ENCODE measurements around the gene SYNE2.

The SYNE2 gene

DNA sequence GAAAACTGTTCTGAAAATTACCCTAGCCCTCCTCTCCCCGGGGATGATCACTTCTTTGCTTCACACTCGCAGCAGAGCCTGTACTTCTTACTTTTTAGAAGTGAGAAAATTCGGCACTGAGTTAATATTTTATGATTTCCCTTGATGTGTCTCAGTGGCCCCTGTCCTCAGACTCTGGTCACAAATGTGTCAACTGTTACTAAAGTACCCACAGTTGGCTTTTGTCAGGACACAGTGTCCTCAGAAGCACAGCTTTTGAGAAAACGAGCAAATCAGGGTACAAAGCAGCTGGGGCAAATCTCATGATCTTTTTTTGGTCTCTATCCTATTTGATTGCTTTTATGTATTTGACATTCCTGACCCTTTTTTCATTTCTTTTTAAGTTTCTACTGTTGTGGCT is 142.5 kb downstream of the SYNE2 start:
- no peak overlapping the region for H3K4me3 ChIP-seq (ENCODE audit: low read depth, low read length)
- no peak for TF ChIP-seq CTCF (IDR thresholded peaks at IDR 0.05; ENCODE audit: low read depth, low read length)
- in situ Hi-C loops (cut with HindIII; ENCODE audit: low sequenced_read_pairs), result no loop called here
- no peak for DNase-seq (ENCODE audit: low read depth, low spot score)

- in situ Hi-C loops (cut with HindIII; ENCODE audit: low sequenced_read_pairs), result no loop called here
- TF ChIP-seq CTCF (IDR thresholded peaks at IDR 0.05; ENCODE audit: low read depth, low read length), result no peak
- no peak for DNase-seq (ENCODE audit: low read depth, low spot score)
- H3K4me3 ChIP-seq (ENCODE audit: low read depth, low read length), result no peak overlapping the region
Measured at GRCh38 chr14:63996016-63996415, 143.2 kb downstream of the SYNE2 start.

GRCh38 chr14:63996625-63997220 is 143.9 kb downstream of the SYNE2 start:
- in situ Hi-C loops (cut with HindIII; ENCODE audit: low sequenced_read_pairs), result no loop called here
- no peak for TF ChIP-seq CTCF (IDR thresholded peaks at IDR 0.05; ENCODE audit: low read depth, low read length)
- DNase-seq (ENCODE audit: low read depth, low spot score), result peak; percentile 46
- no peak overlapping the region for H3K4me3 ChIP-seq (ENCODE audit: low read depth, low read length)

- in situ Hi-C loops (cut with HindIII; ENCODE audit: low sequenced_read_pairs), result no loop called here
- DNase-seq (ENCODE audit: low read depth, low spot score), result no peak
- no peak overlapping the region for H3K4me3 ChIP-seq (ENCODE audit: low read depth, low read length)
- no peak for TF ChIP-seq CTCF (IDR thresholded peaks at IDR 0.05; ENCODE audit: low read depth, low read length)
Measured at GRCh38 chr14:64000749-64001148, 147.9 kb downstream of the SYNE2 start.

GRCh38 chr14:64005822-64006221 is 153.0 kb downstream of the SYNE2 start:
- DNase-seq (ENCODE audit: low read depth, low spot score), result no peak
- in situ Hi-C loops (cut with HindIII; ENCODE audit: low sequenced_read_pairs), result no loop called here
- H3K4me3 ChIP-seq (ENCODE audit: low read depth, low read length), result no peak overlapping the region
- TF ChIP-seq CTCF (IDR thresholded peaks at IDR 0.05; ENCODE audit: low read depth, low read length), result no peak

GRCh38 chr14:64008016-64008415 is 155.2 kb downstream of the SYNE2 start:
- TF ChIP-seq CTCF (IDR thresholded peaks at IDR 0.05; ENCODE audit: low read depth, low read length), result no peak
- in situ Hi-C loops (cut with HindIII; ENCODE audit: low sequenced_read_pairs), result no loop called here
- DNase-seq (ENCODE audit: low read depth, low spot score), result no peak
- H3K4me3 ChIP-seq (ENCODE audit: low read depth, low read length), result no peak overlapping the region

- H3K4me3 ChIP-seq (ENCODE audit: low read depth, low read length), result no peak overlapping the region
- no peak for TF ChIP-seq CTCF (IDR thresholded peaks at IDR 0.05; ENCODE audit: low read depth, low read length)
- DNase-seq (ENCODE audit: low read depth, low spot score), result no peak
- in situ Hi-C loops (cut with HindIII; ENCODE audit: low sequenced_read_pairs), result no loop called here
Measured at GRCh38 chr14:64012003-64012402, 159.2 kb downstream of the SYNE2 start.

All from astrocyte of the spinal cord (primary cell).